Cerebellar cortex (tissue), 1 donor: ENCODE measurements around the gene LRRC7.

Experiments used
- DNase-seq: peaks from one replicate; pipeline ENCODE4 v3.0.0-alpha.2; 2015; ENCODE audit warnings: low spot score

LRRC7 gene

GRCh38 chr1:69589799-69590198 is 22.1 kb downstream of the LRRC7 start:
- no peak for DNase-seq

GRCh38 chr1:69592341-69592740 is 24.6 kb downstream of the LRRC7 start:
- no peak for DNase-seq

GRCh38 chr1:69595486-69595885 is 27.8 kb downstream of the LRRC7 start:
- DNase-seq, result no peak

GRCh38 chr1:69611316-69611715 is 43.6 kb downstream of the LRRC7 start:
- no peak for DNase-seq

GRCh38 chr1:69613414-69613813 is 45.7 kb downstream of the LRRC7 start:
- DNase-seq, result no peak

GRCh38 chr1:69638673-69639072 is 71.0 kb downstream of the LRRC7 start:
- DNase-seq, result no peak

GRCh38 chr1:69639159-69639558 is 71.4 kb downstream of the LRRC7 start:
- no peak for DNase-seq

GRCh38 chr1:69643266-69643665 is 75.5 kb downstream of the LRRC7 start:
- no peak for DNase-seq

GRCh38 chr1:69645477-69645876 is 77.8 kb downstream of the LRRC7 start:
- no peak for DNase-seq

GRCh38 chr1:69648486-69648885 is 80.8 kb downstream of the LRRC7 start:
- DNase-seq, result no peak

GRCh38 chr1:69649383-69649990 is 81.8 kb downstream of the LRRC7 start:
- no peak for DNase-seq

GRCh38 chr1:69650779-69651178 is 83.1 kb downstream of the LRRC7 start:
- DNase-seq, result no peak

- no peak for DNase-seq
Measured at GRCh38 chr1:69651656-69652055, 83.9 kb downstream of the LRRC7 start.

GRCh38 chr1:69657971-69658370 is 90.2 kb downstream of the LRRC7 start:
- DNase-seq, result no peak

- no peak for DNase-seq
Measured at GRCh38 chr1:69661686-69662085, 94.0 kb downstream of the LRRC7 start.

- no peak for DNase-seq
Measured at GRCh38 chr1:69662321-69662720, 94.6 kb downstream of the LRRC7 start.

GRCh38 chr1:69671363-69672010 is 103.8 kb downstream of the LRRC7 start:
- DNase-seq, result no peak

GRCh38 chr1:69673321-69673720 is 105.6 kb downstream of the LRRC7 start:
- no peak for DNase-seq

- DNase-seq, result no peak
Measured at GRCh38 chr1:69679965-69680364, 112.2 kb downstream of the LRRC7 start.

GRCh38 chr1:69686367-69686984 is 118.8 kb downstream of the LRRC7 start:
- no peak for DNase-seq

GRCh38 chr1:69688193-69688592 is 120.5 kb downstream of the LRRC7 start:
- no peak for DNase-seq

GRCh38 chr1:69691179-69691578 is 123.5 kb downstream of the LRRC7 start:
- DNase-seq, result no peak

- no peak for DNase-seq
Measured at GRCh38 chr1:69693921-69694675, 126.4 kb downstream of the LRRC7 start.
